H1 (cell line): ENCODE results near the gene FAM210A. TPM values are rescaled to one million over a fixed set of nuclear protein-coding genes. Genes with fewer than 3 reads are reported as not detected.
A peak's percentile ranks its signal among the peaks of the same experiment; 100 is the strongest.

ENCODE experiments used
- CTCF ChIA-PET: fragments of 300-600 bp; sonication (Branson Sonifier 250); formaldehyde crosslinking; loops from one replicate; lab custom pipeline; 2021; ENCODE audit not compliant: partially characterized antibody; lab: Charles Lee
- POLR2A ChIA-PET: fragments of 300-600 bp; sonication (Branson Sonifier 250); formaldehyde crosslinking; loops from one replicate; lab custom pipeline; 2021; ENCODE audit warnings: inconsistent platforms; ENCODE audit not compliant: partially characterized antibody; lab: Charles Lee
- DNase-seq, 2 experiments: peaks; one replicate each; pipeline versions ENCODE4 v3.0.0 to v3.0.0-alpha.2; 2010 to 2022; ENCODE audit warnings: low spot score in 2 of 2, low read depth in 1 of 2, mixed read lengths in 1 of 2
- FAIRE-seq: peaks from 2 replicates; lab custom pipeline; 2011; peaks lifted over from hg19 to GRCh38; lab: Jason Lieb, UNC
- H2AFZ ChIP-seq: 2 replicates; pipeline ENCODE4 v1.8.1; 2012; ENCODE audit warnings: low read length, inconsistent platforms
- H2AK5ac ChIP-seq: 2 replicates; pipeline ENCODE4 v1.6.1; 2013; ENCODE audit warnings: low read depth, low read length
- H2BK120ac ChIP-seq: replicated peaks from 2 replicates; pipeline ENCODE3; 2013; ENCODE audit warnings: low read depth, low read length, inconsistent platforms
- H2BK12ac ChIP-seq: 2 replicates; pipeline ENCODE4 v1.6.1; 2013; ENCODE audit warnings: low read depth, low read length
- H2BK15ac ChIP-seq: 2 replicates; pipeline ENCODE4 v1.6.1; 2013; ENCODE audit warnings: low read length
- H2BK20ac ChIP-seq: 2 replicates; pipeline ENCODE4 v1.6.1; 2013; ENCODE audit warnings: low read length
- H2BK5ac ChIP-seq: 2 replicates; pipeline ENCODE4 v1.6.1; 2013; ENCODE audit warnings: low read depth, low read length
- H3K14ac ChIP-seq: 2 replicates; pipeline ENCODE4 v1.6.1; 2013; ENCODE audit warnings: inconsistent platforms; ENCODE audit not compliant: insufficient read length
- H3K18ac ChIP-seq: 2 replicates; pipeline ENCODE4 v1.6.1; 2013; ENCODE audit warnings: low read length; ENCODE audit errors: extremely low read depth
- H3K23ac ChIP-seq: 2 replicates; pipeline ENCODE4 v1.6.1; 2013; ENCODE audit warnings: inconsistent platforms; ENCODE audit not compliant: insufficient read length
- H3K23me2 ChIP-seq: 2 replicates; pipeline ENCODE4 v1.6.1; 2013; ENCODE audit warnings: low read depth, low read length
- H3K27ac ChIP-seq: 2 replicates; pipeline ENCODE4 v1.6.1; 2011; ENCODE audit warnings: low read depth, low read length, inconsistent platforms
- H3K27me3 ChIP-seq, 4 experiments: replicated peaks in 1 of 4; 1 replicate in 1 of 4; 2 replicates in 3 of 4; pipeline versions ENCODE4 v1.6.1 to v1.8.1; 2011 to 2013; ENCODE audit warnings: low read length in 3 of 4, mild to moderate bottlenecking in 3 of 4, inconsistent platforms in 2 of 4, mixed read lengths in 2 of 4, moderate library complexity in 1 of 4; ENCODE audit not compliant: control insufficient read depth in 3 of 4, insufficient read depth in 3 of 4; ENCODE audit errors: extremely low read depth in 1 of 4
- H3K36me3 ChIP-seq, 4 experiments: 2 replicates each; pipeline versions ENCODE4 v1.6.1 to v1.8.1; 2011 to 2013; ENCODE audit warnings: mild to moderate bottlenecking in 4 of 4, low read length in 3 of 4, moderate library complexity in 2 of 4, control low read depth in 1 of 4, inconsistent platforms in 1 of 4; ENCODE audit not compliant: insufficient read depth in 4 of 4, control insufficient read depth in 2 of 4
- H3K4ac ChIP-seq: replicated peaks from 2 replicates; pipeline ENCODE3; 2013; ENCODE audit warnings: low read length, low read depth, mixed read lengths, inconsistent platforms; ENCODE audit not compliant: insufficient read length
- H3K4me1 ChIP-seq, 4 experiments: replicated peaks in 1 of 4; 1 replicate in 1 of 4; 2 replicates in 3 of 4; pipeline versions ENCODE4 v1.6.1 to v1.8.1; 2011 to 2013; ENCODE audit warnings: low read length in 3 of 4, inconsistent platforms in 2 of 4, mixed read lengths in 1 of 4; ENCODE audit not compliant: insufficient read depth in 4 of 4, control insufficient read depth in 3 of 4
- H3K4me2 ChIP-seq, 2 experiments: 2 replicates each; pipeline versions ENCODE4 v1.6.1 to v1.8.1; 2011 to 2013; ENCODE audit warnings: low read depth in 2 of 2, low read length in 2 of 2, control low read depth in 1 of 2, inconsistent platforms in 1 of 2, mild to moderate bottlenecking in 1 of 2; ENCODE audit not compliant: insufficient read depth in 1 of 2
- H3K4me3 ChIP-seq, 4 experiments: fragments of 200-600, 300-600 bp in 1 of 4; sonication (generic), shearing (Covaris generic), sonication (Bioruptor Twin) in 1 of 4; 2 replicates each; pipeline versions ENCODE4 v1.5.1 to v1.8.1; 2011 to 2016; ENCODE audit warnings: low read length in 4 of 4, low read depth in 3 of 4, control low read depth in 2 of 4, inconsistent platforms in 2 of 4, mild to moderate bottlenecking in 2 of 4, mixed read lengths in 1 of 4, moderate library complexity in 1 of 4; ENCODE audit not compliant: insufficient read depth in 2 of 4; ENCODE audit errors: extremely low read depth in 1 of 4
- H3K56ac ChIP-seq: replicated peaks from 2 replicates; pipeline ENCODE3; 2013; ENCODE audit warnings: low read depth, mild to moderate bottlenecking, mixed read lengths, low read length, inconsistent platforms; ENCODE audit not compliant: insufficient read length
- H3K79me1 ChIP-seq: 2 replicates; pipeline ENCODE4 v1.6.1; 2013; ENCODE audit warnings: low read depth, low read length, control low read depth
- H3K79me2 ChIP-seq, 2 experiments: 2 replicates each; pipeline versions ENCODE4 v1.6.1 to v1.8.1; 2012 to 2013; ENCODE audit warnings: low read length in 2 of 2, mild to moderate bottlenecking in 2 of 2, inconsistent platforms in 1 of 2; ENCODE audit not compliant: insufficient read depth in 2 of 2, control insufficient read depth in 1 of 2
- H3K9ac ChIP-seq, 4 experiments: replicated peaks in 1 of 4; 1 replicate in 1 of 4; 2 replicates in 3 of 4; pipeline versions ENCODE4 v1.6.1 to v1.8.1; 2011 to 2013; ENCODE audit warnings: low read depth in 3 of 4, low read length in 3 of 4, control low read depth in 2 of 4, mild to moderate bottlenecking in 2 of 4, moderate library complexity in 2 of 4, inconsistent platforms in 1 of 4; ENCODE audit errors: extremely low read depth in 1 of 4
- H3K9me3 ChIP-seq, 2 experiments: 2 replicates each; pipeline versions ENCODE4 v1.6.1 to v1.8.1; 2012 to 2013; ENCODE audit warnings: mild to moderate bottlenecking in 2 of 2, moderate library complexity in 2 of 2, control low read depth in 1 of 2, inconsistent platforms in 1 of 2, low read depth in 1 of 2, low read length in 1 of 2, mixed read lengths in 1 of 2; ENCODE audit not compliant: insufficient read depth in 2 of 2
- H4K20me1 ChIP-seq, 2 experiments: replicated peaks in 1 of 2; 2 replicates each; pipeline versions ENCODE3 to v1.8.1; 2011 to 2013; ENCODE audit warnings: inconsistent platforms in 2 of 2, low read length in 2 of 2, mild to moderate bottlenecking in 1 of 2; ENCODE audit not compliant: insufficient read depth in 2 of 2, control insufficient read depth in 1 of 2
- H4K5ac ChIP-seq: 2 replicates; pipeline ENCODE4 v1.6.1; 2013; ENCODE audit warnings: low read length, low read depth, mixed read lengths, inconsistent platforms; ENCODE audit not compliant: insufficient read length
- H4K8ac ChIP-seq: 2 replicates; pipeline ENCODE4 v1.8.0; 2013; ENCODE audit warnings: mild to moderate bottlenecking, moderate library complexity, low read length, inconsistent platforms; ENCODE audit not compliant: insufficient read depth; ENCODE audit errors: extremely low read depth
- H4K91ac ChIP-seq: replicated peaks from 2 replicates; pipeline ENCODE3; 2013; ENCODE audit warnings: low read length, mixed read lengths, inconsistent platforms; ENCODE audit not compliant: insufficient read length
- ASH2L ChIP-seq: fragments of 200-600, 300-600 bp; sonication (generic); IDR thresholded peaks from one replicate; pipeline ENCODE4 v1.7.1; 2017; ENCODE audit warnings: low read length
- CHD1 ChIP-seq: IDR thresholded peaks from 2 replicates; pipeline ENCODE4 v1.6.1; 2012; ENCODE audit warnings: low read depth, low read length, improper control_type of control experiment
- HDAC2 ChIP-seq, 2 experiments: fragments of 300-600 bp in 1 of 2; sonication (generic) in 1 of 2; IDR thresholded peaks; 2 replicates each; pipeline ENCODE4 v1.6.1; 2011 to 2012; ENCODE audit warnings: low read depth in 2 of 2, low read length in 2 of 2, mild to moderate bottlenecking in 2 of 2, moderate library complexity in 2 of 2, borderline replicate concordance in 1 of 2, inconsistent platforms in 1 of 2
- JUN ChIP-seq: IDR thresholded peaks from 2 replicates; pipeline ENCODE4 v1.6.1; 2011; ENCODE audit warnings: low read depth, mild to moderate bottlenecking, improper control_type of control experiment, low read length
- KDM4A ChIP-seq: IDR thresholded peaks from one replicate; pipeline ENCODE4 v1.7.1; 2012; ENCODE audit warnings: low read depth, mild to moderate bottlenecking, moderate library complexity, low read length, inconsistent platforms; ENCODE audit not compliant: severe bottlenecking
- MAFK ChIP-seq: IDR thresholded peaks from 2 replicates; pipeline ENCODE4 v1.6.1; 2012; ENCODE audit warnings: low read depth, mild to moderate bottlenecking, improper control_type of control experiment, low read length
- RNF2 ChIP-seq: fragments of 200-900, 300-1000 bp; sonication (generic); IDR thresholded peaks from 2 replicates; pipeline ENCODE4 v1.7.1; 2016; ENCODE audit warnings: borderline replicate concordance, low read depth, mild to moderate bottlenecking, antibody characterized with exemption, low read length; ENCODE audit not compliant: poor library complexity, severe bottlenecking; ENCODE audit errors: missing control alignments
- SP1 ChIP-seq: IDR thresholded peaks from 2 replicates; pipeline ENCODE4 v1.6.1; 2011; ENCODE audit warnings: low read depth, low read length
- SUZ12 ChIP-seq: fragments of 200-600 bp; sonication (generic); IDR thresholded peaks from 2 replicates; pipeline ENCODE4 v1.6.1; 2012; ENCODE audit warnings: mild to moderate bottlenecking, inconsistent platforms, low read length, moderate library complexity, mixed read lengths
- WGBS, 2 experiments: shearing (Covaris generic) in 1 of 2; methylation state at CpG; one replicate each; pipeline versions ENCODE4 v1.1.6 to v1.1.7; 2013 to 2015; ENCODE audit warnings: low lambda C conversion rate in 2 of 2, mixed read lengths in 2 of 2, inconsistent platforms in 1 of 2, low coverage in 1 of 2, missing lambda C conversion rate in 1 of 2; ENCODE audit not compliant: insufficient replicate concordance in 2 of 2, insufficient coverage in 1 of 2, insufficient read length in 1 of 2; ENCODE audit errors: extremely low coverage in 1 of 2, missing lambda C conversion rate in 1 of 2; 5-methylcytosine and 5-hydroxymethylcytosine counted together
- polyA plus RNA-seq, 7 experiments: library from polyadenylated mRNA; depleted of rRNA in 3 of 7; stranded (reverse) in 5 of 7; unstranded in 2 of 7; fragments of >200 nt in 5 of 7; fragments of 200-250 nt in 2 of 7; gene quantifications; 1 replicate in 5 of 7; 2 replicates in 1 of 7; 4 replicates in 1 of 7; pipeline versions ENCODE4 v1.2.1 to v1.2.3, GENCODE V29; 2011 to 2013; ENCODE audit warnings: missing spikeins in 2 of 7, mixed read lengths in 2 of 7
- total RNA-seq: library from RNA; stranded (reverse); fragmentation: NEBNext Ultra II Directional; extraction: Animal tissue kit (Norgen Biotek cat#: 25700); gene quantifications from 2 replicates; pipeline ENCODE4 v1.2.1, GENCODE V29; 2021
- TF ChIP-seq, protein P1 (sequence below): IDR thresholded peaks from 2 replicates; pipeline ENCODE4 v1.6.1; 2011; ENCODE audit warnings: low read depth, mild to moderate bottlenecking, low read length; ENCODE audit not compliant: insufficient read depth

Gene FAM210A
- total and polyA plus RNA-seq, 2 of the 8 experiments (the other 6 are each of a cell fraction or from before 2014, with no cell fraction given), result 8.2 to 25.4 TPM

DNA sequence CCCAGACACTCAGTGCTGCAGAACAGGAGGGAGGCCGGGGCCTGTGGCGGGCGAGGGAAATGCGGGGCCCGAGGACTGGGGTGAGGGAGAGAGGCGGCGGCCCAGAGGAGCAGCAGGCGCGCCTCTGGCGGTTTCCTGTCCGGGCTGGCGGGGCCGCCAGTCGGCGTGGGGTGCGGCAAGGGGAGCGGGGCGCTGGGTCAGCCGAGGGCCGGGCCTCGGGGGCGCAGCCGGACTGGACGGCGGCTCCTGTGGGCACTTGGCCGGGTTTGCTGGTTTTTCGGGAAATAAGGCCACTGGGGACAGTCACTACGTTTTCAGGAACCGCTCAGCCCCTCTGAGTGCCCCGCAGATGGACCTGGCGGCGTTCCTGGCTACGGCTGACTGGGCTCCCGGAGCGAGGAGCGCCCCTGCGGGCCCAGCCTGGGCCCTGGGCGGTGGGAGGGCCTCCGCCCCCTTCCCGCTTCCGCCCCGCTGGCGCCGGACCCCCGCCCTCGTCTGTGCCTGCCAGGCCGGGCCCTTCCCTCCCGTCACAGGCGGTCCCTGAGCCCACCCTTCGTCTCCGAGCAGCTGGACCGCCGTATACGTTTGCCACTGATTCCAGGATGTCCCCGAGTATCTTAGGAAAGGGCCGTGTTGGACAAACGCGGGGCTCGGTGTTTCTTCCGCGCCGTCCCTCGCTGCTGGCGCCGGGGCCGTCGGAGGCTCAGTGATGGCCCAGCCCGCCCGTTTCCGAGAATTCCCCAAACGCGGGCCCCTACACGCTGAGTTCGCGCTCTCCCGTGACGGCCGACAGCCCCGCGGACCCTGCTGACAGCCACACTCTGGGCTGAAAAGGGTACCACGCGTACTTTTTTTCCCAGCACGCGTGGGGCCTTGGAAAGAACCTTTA lies 84.6 kb downstream of the FAM210A start:
- H3K27me3 ChIP-seq, result peaks cover 0 to 9% (median 2%) of the 10 kb centered on the region in 4 experiments; a peak in 3 of 7 replicates
- H3K18ac ChIP-seq, result no peak overlapping the region; the same call in 1 of the 2 replicates
- no peak overlapping the region for H3K14ac ChIP-seq
- H3K79me2 ChIP-seq, result no peaks in the 10 kb centered on the region
- peaks cover 4% of the 10 kb centered on the region; the same call in 1 of the 2 replicates for H3K23me2 ChIP-seq
- no peaks in the 10 kb centered on the region for H4K20me1 ChIP-seq
- H3K27ac ChIP-seq, result no peak overlapping the region
- FAIRE-seq, result no peak
- H3K9me3 ChIP-seq, result no peaks in the 10 kb centered on the region
- no peak overlapping the region for H2BK15ac ChIP-seq
- H3K4ac ChIP-seq, result no peak overlapping the region
- 23% methylated on average over 38 of the region's 84 CpGs; no CpG with 5 or more reads in 1 of the 2 experiments for WGBS, 2 experiments
- H3K4me3 ChIP-seq, result peak overlapping the region; percentile 29 to 60 (median 43)
- no peak overlapping the region for H3K9ac ChIP-seq
- CTCF ChIA-PET, result no interaction called here
- POLR2A ChIA-PET, result no interaction called here
- H4K8ac ChIP-seq, result peak overlapping the region; percentile 80
- no peak overlapping the region for H4K91ac ChIP-seq
- H2BK120ac ChIP-seq, result no peak overlapping the region
- no peaks in the 10 kb centered on the region for H3K79me1 ChIP-seq
- no peak overlapping the region for H2BK20ac ChIP-seq
- H4K5ac ChIP-seq, result no peak overlapping the region
- no peak overlapping the region for H2AFZ ChIP-seq
- no peaks in the 10 kb centered on the region for H3K4me1 ChIP-seq
- H3K4me2 ChIP-seq, result peak overlapping the region; percentile 64 to 85
- no peak overlapping the region for H2BK5ac ChIP-seq
- H3K56ac ChIP-seq, result no peak overlapping the region
- no peak for DNase-seq
- no peaks in the 10 kb centered on the region for H3K36me3 ChIP-seq
- H2BK12ac ChIP-seq, result peak overlapping the region; percentile 60; the same call in 1 of the 2 replicates
- H3K23ac ChIP-seq, result no peak overlapping the region
- H2AK5ac ChIP-seq, result no peak overlapping the region
- TF ChIP-seq JUN, result no peak
- no peak for TF ChIP-seq CHD1
- TF ChIP-seq SP1, result no peak
- TF ChIP-seq RNF2, result no peak
- TF ChIP-seq, protein P1, sequence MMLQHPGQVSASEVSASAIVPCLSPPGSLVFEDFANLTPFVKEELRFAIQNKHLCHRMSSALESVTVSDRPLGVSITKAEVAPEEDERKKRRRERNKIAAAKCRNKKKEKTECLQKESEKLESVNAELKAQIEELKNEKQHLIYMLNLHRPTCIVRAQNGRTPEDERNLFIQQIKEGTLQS, result no peak
- TF ChIP-seq HDAC2 (IDR thresholded peaks at IDR 0.05; ENCODE audit: borderline replicate concordance in 1 of 2, low read depth in 2 of 2, low read length in 2 of 2), result no peak
- TF ChIP-seq SUZ12, result 0 out of 2 replicates have a peak, but pooled peaks have one; percentile 28
- no peak for TF ChIP-seq MAFK
- peak; percentile 50 for TF ChIP-seq KDM4A
- TF ChIP-seq ASH2L, result peak; percentile 70
